NOMO-1 treated with DMSO at 0.1 percent for 48 hours (cell line): Measurements from ENCODE around the gene EML6.
"Not testable (repeated sequence)": the region's sequence is repeated elsewhere in the genome, so short reads cannot be mapped to it uniquely, and the experiment has no call there.

Experiments used
- DNase-seq: peaks from one replicate; lab custom pipeline; 2025; ENCODE audit not compliant: unreplicated experiment; lab: John Stamatoyannopoulos, UW

The EML6 gene

GRCh38 chr2:54873236-54873635, 149.8 kb downstream of the EML6 start:
- DNase-seq, result not testable (repeated sequence)

GRCh38 chr2:54876764-54877163, 153.3 kb downstream of the EML6 start:
- no peak for DNase-seq

DNA sequence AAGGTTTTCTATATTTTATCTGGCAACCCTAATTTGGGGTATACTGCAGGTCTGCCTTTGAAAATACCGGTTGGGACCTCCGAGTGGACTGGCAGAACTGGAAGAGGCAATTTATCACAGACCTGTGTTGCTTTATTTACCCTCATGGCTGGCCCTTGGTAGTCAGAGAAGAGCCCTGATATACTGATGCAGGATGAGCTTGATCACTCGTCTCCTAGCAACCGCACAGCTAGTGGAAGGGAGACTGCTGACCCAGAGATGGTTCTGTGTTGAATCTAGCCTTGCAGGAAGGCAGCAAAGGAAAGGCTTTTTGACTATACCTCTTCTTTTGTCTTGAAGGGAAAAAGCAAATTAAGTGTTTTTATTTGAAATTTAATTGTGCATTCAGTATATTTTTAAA, 154.7 kb downstream of the EML6 start:
- DNase-seq, result no peak

GRCh38 chr2:54879032-54879431, 155.6 kb downstream of the EML6 start:
- no peak for DNase-seq

GRCh38 chr2:54879598-54880332, 156.3 kb downstream of the EML6 start:
- DNase-seq, result no peak

- DNase-seq, result peak; percentile 36
Observed at GRCh38 chr2:54880428-54880827, 157.0 kb downstream of the EML6 start.

DNA sequence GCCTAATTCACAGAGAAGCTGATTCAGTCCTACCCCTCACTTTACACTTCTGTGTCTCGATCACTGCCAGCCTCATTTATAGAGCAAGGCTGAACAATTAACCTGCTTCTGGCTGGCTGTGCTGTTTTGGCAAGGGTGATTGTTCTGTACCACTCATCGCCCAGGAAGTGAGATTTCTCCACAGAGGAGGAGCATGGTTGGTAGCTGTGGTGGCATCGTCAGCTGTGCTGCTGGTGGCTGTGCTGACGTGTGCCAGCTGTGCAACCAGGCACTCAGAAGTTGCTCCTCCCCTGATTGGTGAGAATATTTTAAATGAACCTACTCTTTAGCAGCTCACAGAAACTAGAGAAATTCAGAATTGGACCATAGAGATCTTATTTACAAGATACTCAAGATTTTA, 158.3 kb downstream of the EML6 start:
- no peak for DNase-seq

DNA sequence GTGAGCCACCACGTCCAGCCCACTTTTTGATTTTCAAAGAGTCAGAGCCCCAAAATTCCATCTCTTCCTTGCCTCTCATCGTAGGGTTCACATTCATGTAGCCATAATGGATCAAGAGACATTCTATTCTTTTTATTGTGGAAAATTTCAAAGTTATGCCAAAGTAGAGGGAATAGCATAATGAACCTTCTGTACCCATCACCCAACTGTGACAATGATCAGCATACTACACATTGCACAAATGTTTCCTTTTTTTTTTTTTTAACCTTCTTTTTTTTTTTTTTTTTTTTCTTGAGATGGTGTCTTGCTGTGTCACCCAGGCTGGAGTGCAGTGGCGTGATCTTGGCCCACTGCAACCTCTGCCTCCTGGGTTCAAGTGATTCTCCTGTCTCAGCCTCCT, 162.4 kb downstream of the EML6 start:
- DNase-seq, result no peak

GRCh38 chr2:54887850-54888545, 164.5 kb downstream of the EML6 start:
- DNase-seq, result no peak

DNA sequence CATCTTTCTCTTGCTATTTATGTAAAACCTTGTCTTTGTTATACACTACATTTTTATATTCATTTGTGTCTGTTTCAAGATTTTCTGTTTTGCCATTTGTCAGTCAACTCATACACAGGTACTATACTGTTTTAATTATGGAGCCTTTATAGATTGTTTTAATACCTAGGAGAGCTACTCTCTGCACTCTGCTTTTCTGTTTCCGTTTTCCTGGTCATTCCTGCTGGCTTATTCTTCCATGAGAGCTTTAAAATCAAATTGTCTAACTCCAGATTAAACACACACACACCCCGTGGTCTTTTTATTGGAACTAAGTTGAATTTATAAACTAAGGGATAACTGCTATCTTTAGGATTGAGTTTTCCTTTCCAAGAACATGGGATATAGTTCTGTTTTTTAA, 165.6 kb downstream of the EML6 start:
- no peak for DNase-seq

- no peak for DNase-seq
Observed at GRCh38 chr2:54891909-54892308, 168.4 kb downstream of the EML6 start.

GRCh38 chr2:54894467-54894866, 171.0 kb downstream of the EML6 start:
- DNase-seq, result no peak

DNA sequence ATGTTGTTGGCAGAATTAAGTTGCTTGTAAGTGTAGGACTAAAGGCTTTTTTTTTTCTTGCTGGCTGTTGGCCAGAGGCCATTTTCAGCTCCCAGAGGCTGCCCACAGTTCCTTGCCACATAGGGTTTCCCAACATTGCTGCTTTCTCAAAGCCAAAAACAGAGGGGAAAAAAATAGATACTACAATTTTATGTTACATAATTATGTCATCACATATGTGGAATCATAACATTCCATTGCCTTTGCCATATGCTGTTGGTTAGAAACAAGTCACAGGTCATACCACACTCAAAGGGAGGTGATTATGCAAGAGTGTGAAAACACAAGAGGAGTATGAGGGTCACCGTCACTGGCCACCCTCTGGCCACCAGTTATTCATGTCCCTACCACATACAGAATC, 172.3 kb downstream of the EML6 start:
- DNase-seq, result no peak

DNA sequence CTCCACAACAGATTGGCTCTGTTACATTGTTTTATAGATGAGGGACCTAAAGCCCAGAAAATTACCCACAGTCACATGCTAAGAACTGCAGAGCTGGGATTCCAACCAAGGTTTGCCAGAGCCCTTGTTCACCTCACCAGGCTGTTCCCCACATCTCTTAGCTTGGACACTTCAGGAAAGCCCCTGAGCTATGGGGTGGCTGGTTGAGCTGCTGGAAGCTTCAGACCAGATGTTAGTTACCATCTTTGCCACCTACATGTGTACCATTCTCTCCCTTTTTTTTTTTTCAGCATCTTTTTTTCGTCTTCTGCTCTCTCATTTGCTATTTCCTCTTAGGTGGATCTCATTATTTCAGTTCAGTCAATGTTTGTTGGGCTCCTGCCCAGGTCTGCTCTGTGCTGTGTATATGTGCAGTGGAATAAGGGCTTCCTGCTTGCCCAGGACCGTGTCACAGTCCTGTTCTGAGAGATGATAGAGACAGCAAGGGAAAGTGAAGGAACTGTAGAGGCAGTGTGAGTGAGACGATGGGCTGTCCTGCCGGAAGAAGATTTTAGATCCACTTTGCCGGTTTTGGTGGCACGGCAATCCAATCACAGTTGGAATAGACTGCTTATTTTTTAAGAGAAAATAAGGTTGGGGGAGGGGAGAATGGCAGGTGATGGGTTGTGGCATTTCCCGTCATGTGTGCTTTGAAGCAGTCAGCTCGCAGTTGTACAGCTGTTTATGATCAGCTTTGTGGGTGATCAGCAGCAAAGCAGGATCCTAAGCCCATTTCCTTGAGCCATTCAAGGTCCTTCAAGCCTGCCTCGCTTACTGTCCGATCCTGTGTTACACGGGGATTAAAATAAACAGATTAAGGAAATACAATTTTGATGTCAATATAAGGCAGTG, 174.2 kb downstream of the EML6 start:
- no peak for DNase-seq

DNA sequence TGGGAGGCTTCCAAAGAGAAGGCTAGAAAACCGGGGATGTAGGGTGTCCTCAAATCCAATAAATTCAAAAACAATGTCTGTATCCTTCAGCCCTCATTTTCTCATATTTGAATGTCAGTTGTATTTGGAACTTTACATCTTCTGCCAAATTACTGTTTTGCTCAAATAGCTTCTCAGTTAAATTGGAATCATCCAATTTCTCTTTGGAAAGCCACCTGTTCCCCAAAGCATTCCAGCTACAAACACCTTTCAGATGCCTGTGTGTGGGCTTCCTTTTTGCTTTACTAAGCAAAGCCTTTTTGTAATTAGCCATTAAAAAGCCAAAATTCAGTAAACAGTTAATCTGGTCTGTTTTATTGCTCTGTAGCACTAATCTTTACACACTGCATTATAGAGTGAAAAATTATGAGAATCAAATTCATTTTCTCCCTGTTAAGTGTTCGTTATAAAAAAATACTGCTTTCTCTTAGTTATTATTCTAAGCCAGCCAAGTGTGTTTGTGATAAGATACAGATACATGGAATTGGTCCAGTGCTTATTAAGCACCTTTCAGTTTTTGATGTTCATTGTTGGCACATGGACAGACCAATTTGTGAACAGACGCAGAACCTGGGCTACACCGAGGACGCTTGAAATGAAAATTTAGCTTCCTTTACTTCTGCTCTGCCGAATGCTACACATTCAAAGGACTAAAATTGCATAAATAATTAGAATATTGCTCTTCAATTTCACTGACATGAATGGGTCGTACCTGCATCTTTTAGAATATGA, 175.2 kb downstream of the EML6 start:
- DNase-seq, result no peak

GRCh38 chr2:54899576-54900200, 176.2 kb downstream of the EML6 start:
- DNase-seq, result peak; percentile 21

GRCh38 chr2:54901224-54901986, 177.9 kb downstream of the EML6 start:
- DNase-seq, result no peak

DNA sequence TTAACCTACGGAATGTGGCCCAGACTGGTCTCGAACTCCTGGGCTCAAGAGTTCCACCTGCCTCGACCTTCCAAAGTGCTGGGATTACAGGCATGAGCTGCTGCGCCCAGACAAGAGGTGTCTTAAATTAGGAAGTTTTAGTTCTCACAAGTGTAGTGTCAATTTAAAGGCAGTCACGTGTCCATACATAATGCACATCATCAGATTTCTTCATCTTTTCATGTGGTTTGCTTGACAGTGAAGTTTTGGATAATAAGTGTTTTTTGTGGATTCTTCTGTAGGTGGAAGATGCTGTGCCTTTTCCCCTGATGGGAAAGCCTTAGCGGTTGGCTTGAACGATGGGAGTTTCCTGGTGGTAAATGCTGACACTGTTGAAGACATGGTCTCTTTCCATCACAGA, 179.3 kb downstream of the EML6 start:
- no peak for DNase-seq

DNA sequence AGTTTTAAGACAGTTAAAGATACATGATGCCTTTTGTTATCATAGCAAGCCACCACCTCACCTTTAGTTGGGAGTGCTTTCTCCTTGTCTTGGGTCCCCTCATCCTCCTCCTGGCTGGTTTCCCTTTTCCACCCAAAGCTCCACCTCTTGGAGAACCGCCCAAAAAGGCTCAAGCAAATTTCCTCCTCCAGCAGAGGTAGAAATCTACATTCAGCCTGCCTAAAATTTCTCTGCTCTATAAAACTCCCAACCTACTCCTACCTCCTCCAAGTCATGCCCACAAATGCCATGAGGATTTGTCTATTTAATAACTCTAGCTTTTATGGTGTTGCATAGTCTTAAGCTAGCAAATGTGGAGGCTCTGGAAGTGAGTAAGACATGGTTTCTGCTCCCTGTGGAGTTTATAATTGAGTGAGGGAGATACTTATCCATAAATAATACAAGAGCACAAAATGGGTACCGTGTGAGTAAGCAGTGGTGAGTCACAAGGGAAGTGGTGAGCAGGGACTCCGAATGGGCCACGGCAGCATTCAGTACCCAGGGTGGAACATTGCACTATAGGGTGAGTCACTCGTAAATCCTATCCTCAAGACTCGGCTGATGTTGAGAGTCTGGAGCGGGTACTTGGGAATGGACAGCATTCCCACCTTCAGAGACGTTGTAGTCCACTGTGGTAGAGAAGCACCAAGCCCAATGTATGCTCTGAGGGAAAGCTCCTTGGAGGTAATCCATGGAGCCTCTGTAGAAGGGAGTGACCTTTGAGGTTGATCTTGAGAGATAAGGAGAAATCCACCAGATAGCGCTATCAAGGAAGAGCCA, 180.5 kb downstream of the EML6 start:
- peak; percentile 90 for DNase-seq
